ENCODE data around the gene CITED4. TPM values are rescaled to one million over a fixed set of nuclear protein-coding genes. Genes with fewer than 3 reads are reported as not detected.

Gene CITED4
- total RNA-seq, 4 donors from 2014 or later = 1.7 to 53.9 (median 3.7) TPM

- TF ChIP-seq CTCF (IDR thresholded peaks at IDR 0.05; ENCODE audit: low read depth) = no peak
These were observed 22.1 kb upstream of the CITED4 start for GRCh38 chr1:40884055-40884795.

- no peak for TF ChIP-seq CTCF (IDR thresholded peaks at IDR 0.05; ENCODE audit: low read depth)
These were observed 18.8 kb upstream of the CITED4 start for GRCh38 chr1:40880813-40881549.

- TF ChIP-seq CTCF (IDR thresholded peaks at IDR 0.05; ENCODE audit: low read depth) = no peak
These were observed 17.5 kb upstream of the CITED4 start for GRCh38 chr1:40879482-40880175.

- TF ChIP-seq CTCF (IDR thresholded peaks at IDR 0.05; ENCODE audit: low read depth) = no peak
These were observed 16.7 kb upstream of the CITED4 start for GRCh38 chr1:40878906-40879305.

- TF ChIP-seq CTCF (IDR thresholded peaks at IDR 0.05; ENCODE audit: low read depth) = no peak
These were observed 15.5 kb upstream of the CITED4 start for GRCh38 chr1:40877698-40878097.

- no peak for TF ChIP-seq CTCF (IDR thresholded peaks at IDR 0.05; ENCODE audit: low read depth)
These were observed 14.7 kb upstream of the CITED4 start for GRCh38 chr1:40876891-40877290.

GRCh38 chr1:40876436-40876761 lies 14.2 kb upstream of the CITED4 start:
- TF ChIP-seq CTCF (IDR thresholded peaks at IDR 0.05; ENCODE audit: low read depth) = no peak

All from subcutaneous adipose tissue (tissue), 4 donors.